MM.1S (cell line): ENCODE data around the gene ABCC4.

ENCODE experiments used
- DNase-seq: peaks from one replicate; pipeline ENCODE4 v3.0.0-alpha.2; 2015
- H2AFZ ChIP-seq: fragments of 300-600 bp; sonication (generic); 2 replicates; pipeline ENCODE4 v1.6.0; 2016; ENCODE audit warnings: antibody characterized with exemption, low read length
- H3F3A ChIP-seq: fragments of 300-600 bp; sonication (generic); 2 replicates; pipeline ENCODE4 v1.6.1; 2016; ENCODE audit warnings: mild to moderate bottlenecking, antibody characterized with exemption, low read length, moderate library complexity, mixed read lengths; ENCODE audit not compliant: insufficient read depth
- H3K27ac ChIP-seq: fragments of 300-600 bp; sonication (generic); 2 replicates; pipeline ENCODE4 v1.5.1; 2016; ENCODE audit warnings: mild to moderate bottlenecking, low read length
- H3K27me3 ChIP-seq: fragments of 300-600 bp; sonication (generic); replicated peaks from 2 replicates; pipeline ENCODE4 v1.6.0; 2016; ENCODE audit warnings: low read length; ENCODE audit not compliant: insufficient read depth
- H3K36me3 ChIP-seq: fragments of 300-600 bp; sonication (generic); replicated peaks from 2 replicates; pipeline ENCODE4 v1.6.1; 2016; ENCODE audit warnings: mild to moderate bottlenecking, low read length, mixed read lengths; ENCODE audit not compliant: insufficient read depth
- H3K4me1 ChIP-seq: fragments of 300-600 bp; sonication (generic); 2 replicates; pipeline ENCODE4 v1.6.1; 2016; ENCODE audit warnings: low read length, mixed read lengths
- H3K4me2 ChIP-seq: fragments of 300-600 bp; sonication (generic); 2 replicates; pipeline ENCODE4 v1.6.0; 2016; ENCODE audit warnings: low read depth, low read length
- H3K4me3 ChIP-seq: fragments of 300-600 bp; sonication (generic); 2 replicates; pipeline ENCODE4 v1.5.1; 2016; ENCODE audit warnings: low read length, mixed read lengths
- H3K79me2 ChIP-seq: fragments of 300-600 bp; sonication (generic); 2 replicates; pipeline ENCODE4 v1.6.1; 2016; ENCODE audit warnings: mixed run types, low read length, mixed read lengths
- H3K9ac ChIP-seq: fragments of 300-600 bp; sonication (generic); 2 replicates; pipeline ENCODE4 v1.6.1; 2016; ENCODE audit warnings: low read length, mixed read lengths
- H3K9me2 ChIP-seq: fragments of 300-600 bp; sonication (generic); replicated peaks from 2 replicates; pipeline ENCODE4 v1.6.1; 2016; ENCODE audit warnings: mild to moderate bottlenecking, low read length, mixed read lengths; ENCODE audit not compliant: insufficient read depth
- H3K9me3 ChIP-seq: fragments of 300-600 bp; sonication (generic); replicated peaks from 2 replicates; pipeline ENCODE4 v1.6.1; 2016; ENCODE audit warnings: mild to moderate bottlenecking, low read length, mixed read lengths; ENCODE audit not compliant: insufficient read depth
- H4K20me1 ChIP-seq: fragments of 300-600 bp; sonication (generic); 2 replicates; pipeline ENCODE4 v1.6.1; 2016; ENCODE audit warnings: mild to moderate bottlenecking, low read length, moderate library complexity, mixed read lengths; ENCODE audit not compliant: insufficient read depth
- CTCF ChIP-seq: fragments of 300-600 bp; sonication (generic); IDR thresholded peaks from 2 replicates; pipeline ENCODE4 v1.5.1; 2016; ENCODE audit warnings: antibody characterized with exemption, low read length, mixed read lengths
- EZH2 ChIP-seq: fragments of 300-600 bp; sonication (generic); optimal IDR thresholded peaks from 2 replicates; pipeline ENCODE3; 2017; ENCODE audit warnings: low read depth, mild to moderate bottlenecking, antibody characterized with exemption, low read length, mixed read lengths
- EZH2phosphoT487 ChIP-seq: fragments of 300-600 bp; sonication (generic); IDR thresholded peaks from 2 replicates; pipeline ENCODE4 v1.6.1; 2018; ENCODE audit warnings: antibody characterized with exemption, low read length

Gene ABCC4

GRCh38 chr13:95236774-95237173 is 64.5 kb downstream of the ABCC4 start:
- H3K9me2 ChIP-seq = no peaks in the 10 kb centered on the region
- H3K4me3 ChIP-seq = no peak overlapping the region
- H3K9ac ChIP-seq = no peak overlapping the region
- no peak overlapping the region for H2AFZ ChIP-seq
- no peaks in the 10 kb centered on the region for H4K20me1 ChIP-seq
- TF ChIP-seq EZH2phosphoT487 = no peak
- TF ChIP-seq CTCF = no peak
- no peak for TF ChIP-seq EZH2
- H3F3A ChIP-seq = no peaks in the 10 kb centered on the region
- no peaks in the 10 kb centered on the region for H3K4me1 ChIP-seq
- H3K9me3 ChIP-seq = no peaks in the 10 kb centered on the region
- no peak overlapping the region for H3K4me2 ChIP-seq
- no peaks in the 10 kb centered on the region for H3K36me3 ChIP-seq
- no peaks in the 10 kb centered on the region for H3K79me2 ChIP-seq
- no peaks in the 10 kb centered on the region for H3K27me3 ChIP-seq
- H3K27ac ChIP-seq = no peak overlapping the region
- no peak for DNase-seq

- no peaks in the 10 kb centered on the region for H3K9me3 ChIP-seq
- no peak for TF ChIP-seq EZH2
- no peak for TF ChIP-seq EZH2phosphoT487
- TF ChIP-seq CTCF = no peak
- no peak overlapping the region for H3K27ac ChIP-seq
- no peak overlapping the region for H2AFZ ChIP-seq
- no peaks in the 10 kb centered on the region for H3K27me3 ChIP-seq
- H3K9ac ChIP-seq = no peak overlapping the region
- H3K79me2 ChIP-seq = no peaks in the 10 kb centered on the region
- no peaks in the 10 kb centered on the region for H3K9me2 ChIP-seq
- H3K4me2 ChIP-seq = no peak overlapping the region
- H3K4me1 ChIP-seq = no peaks in the 10 kb centered on the region
- no peaks in the 10 kb centered on the region for H3K36me3 ChIP-seq
- no peak overlapping the region for H3K4me3 ChIP-seq
- H3F3A ChIP-seq = no peaks in the 10 kb centered on the region
- DNase-seq = no peak
- no peaks in the 10 kb centered on the region for H4K20me1 ChIP-seq
Measured at GRCh38 chr13:95235974-95236373, 65.3 kb downstream of the ABCC4 start.

GRCh38 chr13:95235199-95235756 is 66.0 kb downstream of the ABCC4 start:
- TF ChIP-seq EZH2phosphoT487 (no peak), CTCF (no peak)
- H3F3A ChIP-seq = no peaks in the 10 kb centered on the region
- no peak overlapping the region for H3K27ac ChIP-seq
- DNase-seq = no peak
- H3K9me3 ChIP-seq = no peaks in the 10 kb centered on the region
- no peaks in the 10 kb centered on the region for H3K4me1 ChIP-seq
- no peaks in the 10 kb centered on the region for H3K27me3 ChIP-seq
- H2AFZ ChIP-seq = no peak overlapping the region
- no peak overlapping the region for H3K4me2 ChIP-seq
- no peaks in the 10 kb centered on the region for H3K36me3 ChIP-seq
- H3K9me2 ChIP-seq = no peaks in the 10 kb centered on the region
- H3K4me3 ChIP-seq = no peak overlapping the region
- H3K79me2 ChIP-seq = no peaks in the 10 kb centered on the region
- H3K9ac ChIP-seq = no peak overlapping the region
- H4K20me1 ChIP-seq = no peaks in the 10 kb centered on the region
